HG03159 (cell line): ENCODE measurements around the gene PLPP6.

ENCODE experiments used
- ATAC-seq: cut with Tn5 transposase; IDR thresholded peaks from one replicate; pipeline ENCODE4 v1.9.1; 2021; ENCODE audit warnings: mild to moderate bottlenecking, moderate library complexity; ENCODE audit not compliant: unreplicated experiment

Gene PLPP6

DNA sequence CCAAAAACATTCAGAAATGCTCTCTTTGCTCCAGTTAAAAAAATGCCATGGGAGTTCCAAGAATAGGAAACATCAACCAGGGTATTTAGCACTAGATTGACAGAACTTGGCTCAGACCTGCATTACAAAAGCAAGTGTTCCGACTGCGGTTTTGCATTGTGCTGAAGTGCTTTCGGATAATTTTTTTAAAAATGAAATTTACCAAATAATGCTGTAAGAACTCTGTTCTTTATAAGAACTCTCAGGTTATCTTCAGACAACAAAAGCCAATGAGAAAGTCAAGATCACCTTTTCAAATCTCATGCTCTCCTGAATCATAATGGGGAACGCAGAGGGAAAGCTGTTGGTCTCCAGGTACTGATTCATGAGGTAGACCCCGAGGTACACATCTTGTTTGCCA is 483 bp upstream of the PLPP6 start:
- no peak for ATAC-seq

DNA sequence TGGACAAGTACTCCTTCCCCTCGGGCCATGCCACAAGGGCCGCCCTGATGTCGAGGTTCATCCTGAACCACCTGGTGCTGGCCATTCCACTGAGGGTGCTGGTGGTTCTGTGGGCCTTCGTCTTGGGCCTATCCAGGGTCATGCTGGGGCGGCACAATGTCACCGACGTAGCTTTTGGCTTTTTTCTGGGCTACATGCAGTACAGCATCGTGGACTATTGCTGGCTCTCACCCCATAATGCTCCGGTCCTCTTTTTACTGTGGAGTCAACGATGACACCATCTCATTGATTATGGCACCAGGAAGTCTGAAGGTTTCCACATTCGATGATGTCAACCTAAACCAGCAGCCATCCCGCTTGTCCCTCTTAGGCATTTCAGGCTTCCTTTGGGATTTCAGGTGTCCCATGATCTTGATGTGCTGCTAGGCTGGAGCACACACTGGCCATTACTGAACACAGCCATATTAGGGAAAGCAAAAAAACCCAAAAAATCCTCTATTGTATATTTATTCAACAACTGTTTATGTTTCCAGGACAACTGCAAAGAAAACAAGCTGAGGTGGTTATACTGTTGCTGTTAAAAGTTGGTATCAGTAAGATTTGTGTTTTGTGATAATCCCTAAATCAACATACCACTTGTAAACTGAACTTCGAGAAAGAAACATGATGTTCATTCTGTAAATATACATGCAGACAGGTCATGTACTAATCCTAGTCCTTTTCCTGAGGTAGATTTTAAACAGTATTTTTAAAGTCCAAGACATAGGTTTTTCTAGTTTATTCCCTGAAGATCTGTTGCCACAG is 1.1 kb downstream of the PLPP6 start:
- ATAC-seq = peak; percentile 3

DNA sequence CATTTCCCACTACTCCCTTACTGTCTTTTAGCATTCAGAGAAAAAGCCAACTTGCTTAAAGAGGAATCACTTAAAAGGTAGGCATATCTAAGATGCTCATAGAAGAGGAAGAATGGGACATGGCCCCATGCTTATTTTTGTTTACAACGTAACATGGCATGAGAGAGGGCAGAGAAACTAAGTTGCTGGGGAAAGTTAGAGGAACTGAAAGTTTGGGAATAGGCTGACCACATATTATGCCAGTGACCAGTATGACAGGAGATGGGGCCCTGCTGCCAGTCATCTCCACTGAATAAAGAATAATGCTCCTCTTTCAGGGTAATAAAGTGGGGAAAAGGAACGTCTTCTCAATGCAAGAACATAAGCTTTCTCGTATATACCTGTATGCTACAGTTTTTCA is 1.9 kb downstream of the PLPP6 start:
- ATAC-seq = no peak

GRCh38 chr9:4665357-4665756 is 3.3 kb downstream of the PLPP6 start:
- no peak for ATAC-seq

DNA sequence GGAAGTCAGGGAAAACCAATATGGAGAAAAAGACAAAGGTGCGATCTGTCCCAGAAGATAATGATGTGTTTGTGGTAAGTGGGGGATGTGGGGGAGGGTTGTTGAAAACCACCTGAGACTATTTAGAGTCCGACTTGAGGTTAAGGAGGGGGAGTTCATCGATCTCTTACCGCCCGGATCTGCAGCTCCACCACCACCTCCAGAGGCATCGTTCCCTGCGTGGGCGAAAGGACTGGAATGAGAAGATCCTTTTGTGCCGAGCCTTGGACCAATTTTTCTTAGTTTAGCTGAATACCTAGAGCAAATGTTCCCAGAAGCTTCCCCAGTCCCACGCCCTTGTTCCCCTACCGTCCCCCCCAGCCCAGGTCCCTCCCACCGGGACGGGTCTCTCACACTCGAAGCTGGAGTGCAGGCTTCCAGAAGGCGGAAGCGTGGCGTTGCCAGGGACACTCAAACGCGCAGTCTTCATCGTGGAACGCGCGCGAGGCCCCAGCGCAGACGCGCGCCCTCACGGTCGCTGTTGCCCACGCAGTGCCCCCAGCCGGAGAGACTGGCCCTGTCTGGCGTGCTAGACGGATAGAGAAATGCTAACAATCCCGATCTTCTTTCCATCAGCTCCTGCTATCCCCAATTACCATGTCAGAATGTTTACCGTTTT is 4.1 kb downstream of the PLPP6 start, which contains the start of gene SPATA6L:
Gene SPATA6L, minus strand, starts transcription at position 439 of the 658 bp plus-strand sequence. Its CDS starts 230 bp downstream, at position 209.
- no peak for ATAC-seq

DNA sequence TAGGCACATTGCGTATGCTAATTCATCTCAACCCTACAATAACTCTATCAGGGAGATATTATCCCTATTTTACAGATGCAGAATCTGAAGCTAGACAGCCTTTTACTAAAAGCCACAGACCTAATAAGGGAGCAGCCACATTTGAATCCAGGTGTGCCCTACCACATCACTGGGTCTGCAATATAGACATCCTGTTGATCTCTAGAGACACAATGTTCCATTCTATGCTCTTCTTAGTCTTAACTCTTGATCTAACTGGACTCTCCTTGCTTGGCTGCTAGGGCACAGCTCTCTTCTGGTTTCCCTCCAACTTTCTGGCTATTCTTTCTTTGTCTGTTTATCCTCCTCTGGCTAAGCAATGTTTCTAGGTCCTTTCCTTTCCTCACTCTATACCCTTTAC is 5.6 kb downstream of the PLPP6 start:
- no peak for ATAC-seq

GRCh38 chr9:4668604-4669003 is 6.5 kb downstream of the PLPP6 start:
- no peak for ATAC-seq

GRCh38 chr9:4669890-4670289 is 7.8 kb downstream of the PLPP6 start:
- no peak for ATAC-seq

DNA sequence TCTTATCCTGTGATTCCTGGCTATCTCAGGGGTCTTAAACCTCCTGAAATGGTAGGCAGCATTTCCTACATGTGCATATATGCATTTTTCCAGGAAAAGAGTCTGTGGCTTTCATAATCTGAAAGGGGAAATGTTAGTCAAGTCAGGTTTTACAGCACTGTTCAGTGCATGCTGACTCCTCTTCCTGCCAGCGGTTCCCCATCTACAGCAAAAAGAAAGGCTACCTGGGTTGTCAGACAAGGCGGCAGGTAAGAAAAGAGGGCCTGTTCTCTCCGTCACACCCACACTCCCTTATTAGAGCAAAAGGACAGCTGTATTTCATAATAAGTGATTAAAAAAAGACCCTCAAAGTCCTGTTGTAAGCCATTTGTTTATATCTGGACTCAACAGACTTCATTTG is 8.5 kb downstream of the PLPP6 start:
- no peak for ATAC-seq

DNA sequence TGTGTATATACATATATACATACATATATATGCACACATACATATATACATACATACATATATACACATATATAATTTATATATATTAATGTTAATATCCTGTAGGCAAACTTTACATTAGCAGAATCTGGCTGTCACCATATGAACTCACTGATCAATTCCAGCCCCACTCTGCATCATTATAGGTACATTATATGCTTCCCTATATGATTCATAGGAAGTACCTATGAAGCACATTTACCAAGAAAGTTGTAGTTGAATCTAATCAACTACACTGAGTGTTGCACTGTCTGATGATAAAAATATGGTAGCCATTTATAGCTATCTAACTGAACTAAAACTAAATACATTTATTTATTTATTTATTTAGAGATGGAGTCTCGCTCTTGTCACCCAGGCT is 9.6 kb downstream of the PLPP6 start:
- no peak for ATAC-seq

- no peak for ATAC-seq
These were observed 12.7 kb downstream of the PLPP6 start for GRCh38 chr9:4674783-4675182.

DNA sequence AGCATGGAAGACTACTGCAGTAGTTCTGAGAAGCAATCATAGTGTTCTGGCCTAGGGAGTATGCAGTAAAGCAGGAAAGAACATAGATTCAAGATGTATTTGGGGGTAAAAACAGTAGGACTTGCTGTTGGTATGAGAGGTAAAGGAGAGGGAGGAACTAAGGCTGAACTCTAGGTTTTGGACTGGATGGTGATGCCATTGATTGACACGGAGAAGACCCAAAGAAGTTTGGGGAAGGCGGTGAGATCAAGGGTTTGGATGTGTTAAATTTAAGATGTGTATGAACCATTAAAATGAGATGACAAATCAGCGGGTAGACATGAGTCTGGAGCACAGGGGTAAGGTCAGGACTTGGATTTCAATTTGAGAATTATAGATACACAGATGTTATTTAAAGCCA is 15.3 kb downstream of the PLPP6 start:
- no peak for ATAC-seq

- peak; percentile 26 for ATAC-seq
These were observed 16.7 kb downstream of the PLPP6 start for GRCh38 chr9:4678679-4679267.

DNA sequence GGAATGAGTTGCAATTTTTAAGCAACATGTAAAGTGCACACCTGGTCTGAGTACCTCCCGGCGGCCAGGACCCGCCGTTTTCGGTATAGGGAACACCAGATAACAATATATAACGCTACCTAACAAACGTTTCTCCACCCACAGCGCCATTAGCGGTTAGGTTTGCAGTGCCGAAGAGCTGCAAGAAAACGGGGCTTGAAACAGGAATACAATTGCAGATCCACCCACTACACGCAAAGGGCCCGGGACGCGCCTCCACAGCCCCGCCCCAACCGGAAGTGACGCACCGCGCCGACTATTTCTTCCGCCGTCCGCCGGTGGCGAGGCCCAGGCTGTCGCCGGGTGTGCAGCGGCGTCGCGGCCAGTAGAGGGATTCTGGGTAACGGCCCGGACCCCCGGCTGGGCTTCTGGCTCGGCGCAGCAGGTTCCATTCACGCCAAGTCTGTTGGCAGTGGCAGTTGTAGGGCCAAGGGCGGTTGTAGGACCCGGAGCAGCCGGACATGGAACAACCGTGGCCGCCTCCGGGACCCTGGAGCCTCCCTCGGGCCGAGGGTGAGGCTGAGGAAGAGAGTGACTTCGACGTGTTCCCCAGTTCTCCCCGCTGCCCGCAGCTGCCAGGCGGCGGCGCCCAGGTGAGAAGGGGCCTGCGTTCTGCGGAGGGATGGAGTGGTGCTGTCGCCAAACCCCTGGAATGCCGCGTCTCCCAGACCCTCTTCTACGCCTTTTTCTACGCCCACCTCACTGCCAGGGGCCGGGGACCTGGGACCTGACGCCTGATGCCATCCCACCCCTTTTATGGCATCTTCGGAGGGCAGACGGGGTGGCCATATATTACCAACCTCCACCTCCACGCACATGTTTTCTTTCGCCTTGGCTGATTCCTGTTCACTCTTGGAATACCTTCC is 17.4 kb downstream of the PLPP6 start, which contains the start of gene CDC37L1:
Gene CDC37L1, plus strand, starts transcription at position 302 of the 905 bp plus-strand sequence. Its CDS starts 199 bp downstream, at position 501.
- peak; percentile 97 for ATAC-seq

DNA sequence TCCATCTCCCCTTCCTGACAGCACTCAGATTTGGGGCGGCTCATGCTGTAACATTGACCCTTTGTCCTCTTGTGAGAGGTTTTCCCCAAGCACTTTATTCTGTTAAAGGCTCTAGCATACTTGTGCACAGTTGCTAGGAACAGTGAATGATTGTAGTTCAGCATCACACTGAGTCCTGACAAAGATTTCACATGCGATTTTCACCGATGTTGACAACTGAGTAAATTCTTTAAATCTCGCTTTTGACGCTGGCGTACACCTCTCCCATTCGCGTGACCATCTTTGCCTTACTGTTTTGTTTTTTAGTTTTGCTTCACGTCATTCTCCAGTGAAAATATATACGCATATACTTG is 18.1 kb downstream of the PLPP6 start:
- no peak for ATAC-seq

GRCh38 chr9:4680750-4681149 is 18.7 kb downstream of the PLPP6 start:
- no peak for ATAC-seq

DNA sequence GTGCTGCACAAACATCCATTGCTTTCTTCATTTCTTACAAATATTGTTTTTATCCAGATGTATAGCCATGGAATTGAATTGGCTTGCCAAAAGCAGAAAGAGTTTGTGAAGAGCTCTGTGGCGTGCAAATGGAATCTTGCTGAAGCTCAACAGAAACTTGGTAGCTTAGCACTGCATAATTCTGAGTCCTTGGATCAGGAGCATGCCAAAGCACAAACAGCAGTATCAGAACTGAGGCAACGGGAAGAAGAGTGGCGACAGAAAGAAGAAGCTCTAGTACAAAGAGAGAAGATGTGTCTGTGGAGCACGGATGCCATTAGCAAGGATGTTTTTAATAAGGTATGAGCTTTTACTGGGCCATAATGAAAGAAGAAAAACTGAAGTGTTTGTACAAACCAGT is 22.7 kb downstream of the PLPP6 start:
- no peak for ATAC-seq

DNA sequence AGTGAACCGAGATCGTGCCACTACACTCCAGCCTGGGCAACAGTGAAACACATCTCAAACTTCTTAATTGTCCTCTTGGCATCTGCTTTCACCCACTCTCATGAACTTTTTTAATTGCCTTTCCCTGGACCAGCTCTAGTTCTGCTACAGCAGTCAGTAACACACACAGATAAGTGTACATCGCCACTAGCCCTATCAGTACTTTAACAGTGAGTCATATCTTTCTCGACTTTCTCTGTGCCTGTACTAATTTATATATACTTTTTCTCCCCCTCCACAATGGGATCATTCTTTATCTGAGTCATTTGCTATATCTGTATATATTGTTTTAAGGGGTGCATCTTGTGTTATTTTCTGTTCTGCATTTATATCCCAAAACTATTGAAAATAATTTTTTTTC is 24.0 kb downstream of the PLPP6 start:
- no peak for ATAC-seq

- ATAC-seq = no peak
These were observed 24.5 kb downstream of the PLPP6 start for GRCh38 chr9:4686584-4686983.

DNA sequence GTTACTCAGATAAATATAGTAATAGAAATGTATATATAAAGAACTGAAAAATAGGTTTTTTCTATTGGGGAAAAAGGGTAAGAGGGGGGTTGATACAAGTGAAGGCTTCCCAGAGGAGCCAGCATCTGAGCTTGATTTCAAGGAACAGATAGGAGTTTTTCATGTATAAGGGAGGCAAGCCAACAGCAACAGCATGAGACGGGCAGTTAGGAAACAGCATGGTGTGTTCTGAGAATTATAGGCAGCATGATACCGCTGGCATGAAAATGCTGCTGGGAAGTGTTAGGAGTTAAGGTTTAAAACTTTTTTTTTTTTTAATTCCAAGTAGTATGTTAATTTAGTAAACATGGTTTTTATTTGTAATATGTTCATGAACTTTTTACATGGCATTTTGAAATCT is 26.9 kb downstream of the PLPP6 start:
- ATAC-seq = no peak

GRCh38 chr9:4689687-4690104 is 27.6 kb downstream of the PLPP6 start:
- peak; percentile 65 for ATAC-seq
